ENCODE measurements around the gene EDIL3.
"Not testable (repeated sequence)": the region's sequence is repeated elsewhere in the genome, so short reads cannot be mapped to it uniquely, and the experiment has no call there.

The EDIL3 gene

DNA sequence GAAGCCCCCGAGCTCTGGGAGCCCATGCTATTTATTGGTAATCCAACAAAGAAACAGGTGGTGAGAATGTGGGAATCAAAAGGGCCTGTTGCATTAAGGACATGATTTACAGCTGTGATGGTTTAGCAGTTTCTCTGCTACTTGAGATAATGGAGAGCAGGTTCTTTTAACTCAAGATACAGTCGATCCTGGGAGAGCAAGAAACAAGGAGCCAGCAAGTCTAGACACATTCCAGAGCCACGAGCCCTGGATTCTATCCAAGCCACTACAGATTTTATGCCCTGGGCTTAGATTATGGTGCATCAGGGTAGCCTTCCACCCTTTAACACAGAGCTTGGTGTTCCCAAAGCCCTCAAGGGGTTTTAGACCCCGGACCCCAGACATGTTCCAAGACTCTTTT, 87.0 kb downstream of the EDIL3 start:
- not testable (repeated sequence) for DNase-seq

DNA sequence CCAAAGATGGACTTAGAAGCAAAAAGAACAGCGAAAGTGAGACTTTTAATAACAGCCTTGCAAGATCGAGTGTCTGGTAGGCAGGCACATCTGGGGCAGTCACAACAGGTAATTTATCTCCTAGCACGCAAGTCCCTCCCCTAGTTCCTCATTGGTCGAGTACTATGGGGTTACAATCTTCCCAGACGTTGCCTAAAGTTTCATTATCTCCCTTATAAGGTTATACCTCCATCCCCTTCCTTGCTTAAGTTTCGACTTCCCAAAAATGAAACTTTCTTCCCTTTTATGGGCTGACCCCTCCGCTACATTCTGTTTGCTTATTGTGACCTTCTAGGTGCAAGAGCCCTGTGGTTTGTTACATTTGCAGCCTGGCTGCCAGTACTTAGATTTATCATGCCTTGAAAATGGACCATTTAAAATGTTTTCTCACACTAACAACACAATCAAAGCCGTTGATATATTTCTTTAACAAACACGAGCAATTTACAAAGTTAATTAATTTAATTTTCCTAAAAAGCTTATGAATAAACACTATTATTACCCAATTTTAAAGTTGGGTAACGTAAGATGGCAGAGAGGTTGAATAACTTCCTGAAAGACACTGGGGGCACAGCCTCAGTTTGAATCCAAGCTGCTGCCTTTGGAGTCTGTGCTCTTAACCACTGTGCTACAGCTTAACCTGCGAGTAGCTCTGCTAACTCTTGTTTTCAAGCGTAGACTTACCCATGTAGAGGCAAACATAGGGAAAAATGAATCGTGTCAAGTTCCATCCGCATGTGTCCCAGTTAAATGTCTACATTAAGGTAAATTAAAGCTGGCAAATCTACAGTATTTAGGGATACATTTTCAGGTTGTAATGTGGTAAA, 91.7 kb downstream of the EDIL3 start:
- DNase-seq: no peak

DNA sequence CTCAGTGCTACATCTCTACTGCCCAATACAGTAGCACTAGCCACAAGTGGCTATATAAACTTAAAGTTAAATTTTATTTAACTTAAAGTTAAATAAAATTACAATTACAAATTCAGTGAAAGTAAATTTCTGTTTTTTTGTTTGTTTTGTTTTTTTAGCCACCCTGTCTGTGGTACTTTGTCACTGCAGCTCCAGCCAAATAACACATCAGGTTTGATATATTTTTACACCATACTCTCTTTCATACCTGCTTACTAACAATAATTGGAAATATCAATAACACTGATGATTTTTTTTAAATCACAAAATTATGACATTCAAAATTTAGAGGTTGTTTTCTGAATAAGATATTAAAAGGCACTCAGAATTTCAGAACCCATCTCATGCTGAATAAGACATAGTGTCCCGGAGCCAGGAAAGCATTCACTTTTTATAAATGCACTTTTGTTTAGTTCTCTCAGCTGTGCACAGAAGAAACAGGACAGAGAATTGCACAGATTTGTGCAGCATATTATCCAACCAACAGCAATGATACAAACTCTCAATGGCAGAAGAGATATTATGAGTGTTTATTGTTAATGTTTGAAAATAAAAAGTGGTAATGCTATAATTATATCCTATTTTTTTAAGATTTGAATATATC, 92.6 kb downstream of the EDIL3 start:
- DNase-seq: no peak

DNA sequence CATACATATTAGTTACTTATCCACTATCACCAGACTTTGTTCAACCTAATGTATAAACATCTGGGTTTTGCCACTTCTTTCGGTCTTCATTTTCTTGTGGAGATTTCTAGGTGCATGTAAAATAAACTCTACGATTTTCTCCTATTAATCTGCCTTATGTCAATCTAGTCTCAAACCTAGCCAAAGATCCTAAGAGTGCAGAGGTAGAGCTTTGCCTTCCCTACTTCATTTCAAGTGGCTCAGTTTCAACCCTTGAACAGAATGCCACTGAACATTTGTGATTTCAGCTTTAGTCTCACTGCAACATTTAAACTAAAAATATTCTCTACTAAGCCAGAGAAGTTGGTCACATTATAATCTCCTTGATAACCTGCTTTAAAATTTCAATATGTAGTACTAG, 94.0 kb downstream of the EDIL3 start:
- DNase-seq: no peak

DNA sequence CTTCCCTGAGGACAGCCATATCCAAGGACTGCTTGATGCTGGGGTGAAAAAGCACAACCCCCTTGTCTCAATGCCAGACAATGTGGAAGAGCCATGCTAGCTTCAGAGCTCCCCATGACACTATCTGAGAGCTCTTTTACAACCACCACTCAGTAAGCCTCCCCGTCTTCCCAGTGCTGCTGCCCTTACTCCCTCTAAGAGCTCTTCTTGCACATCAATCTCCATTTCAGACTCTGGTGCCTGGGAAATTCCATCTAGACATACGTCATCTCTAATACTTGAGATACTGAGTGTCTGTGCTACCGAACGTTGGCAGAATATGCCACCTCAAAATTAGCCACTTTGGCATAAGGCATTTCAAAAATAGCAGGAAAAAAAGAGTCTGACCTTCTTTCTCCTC, 94.5 kb downstream of the EDIL3 start:
- no peak for DNase-seq

DNA sequence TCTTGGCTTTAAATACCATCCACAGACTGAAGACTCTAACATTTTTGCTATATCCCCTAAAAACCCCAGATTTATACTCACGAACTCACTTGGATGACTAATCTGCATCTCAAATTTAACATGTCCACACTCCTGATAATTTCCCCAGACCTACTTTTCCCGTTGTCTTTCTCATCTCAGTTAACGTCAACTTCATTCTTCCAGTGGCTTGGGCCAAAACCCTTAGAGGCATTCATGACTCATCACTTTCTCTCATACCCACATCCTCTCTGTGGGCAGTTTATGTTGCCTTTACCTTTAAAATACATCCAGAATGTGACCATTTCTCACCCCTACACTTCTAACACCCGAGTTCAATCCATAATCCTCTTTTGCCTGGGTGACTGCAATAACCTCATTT, 96.7 kb downstream of the EDIL3 start:
- no peak for DNase-seq

DNA sequence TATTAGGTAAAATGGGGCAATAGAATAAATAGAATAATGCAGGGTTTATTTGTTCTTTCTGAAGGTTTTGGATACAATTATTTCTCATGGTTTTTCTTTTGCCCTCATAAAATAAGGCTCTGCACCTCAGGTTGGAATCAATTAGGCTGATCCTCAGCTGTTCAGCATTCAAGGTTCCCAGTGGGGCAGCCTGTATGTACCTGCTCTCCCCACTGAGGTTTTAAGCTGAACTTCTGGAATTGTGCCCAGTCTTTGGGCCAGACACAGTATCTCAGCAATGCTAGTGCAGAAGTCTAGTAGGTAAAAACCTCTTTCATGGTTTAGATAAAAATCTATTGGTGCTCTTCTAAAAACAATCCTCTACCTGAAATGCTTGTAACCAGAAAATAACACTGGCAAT, 98.0 kb downstream of the EDIL3 start:
- DNase-seq: no peak

DNA sequence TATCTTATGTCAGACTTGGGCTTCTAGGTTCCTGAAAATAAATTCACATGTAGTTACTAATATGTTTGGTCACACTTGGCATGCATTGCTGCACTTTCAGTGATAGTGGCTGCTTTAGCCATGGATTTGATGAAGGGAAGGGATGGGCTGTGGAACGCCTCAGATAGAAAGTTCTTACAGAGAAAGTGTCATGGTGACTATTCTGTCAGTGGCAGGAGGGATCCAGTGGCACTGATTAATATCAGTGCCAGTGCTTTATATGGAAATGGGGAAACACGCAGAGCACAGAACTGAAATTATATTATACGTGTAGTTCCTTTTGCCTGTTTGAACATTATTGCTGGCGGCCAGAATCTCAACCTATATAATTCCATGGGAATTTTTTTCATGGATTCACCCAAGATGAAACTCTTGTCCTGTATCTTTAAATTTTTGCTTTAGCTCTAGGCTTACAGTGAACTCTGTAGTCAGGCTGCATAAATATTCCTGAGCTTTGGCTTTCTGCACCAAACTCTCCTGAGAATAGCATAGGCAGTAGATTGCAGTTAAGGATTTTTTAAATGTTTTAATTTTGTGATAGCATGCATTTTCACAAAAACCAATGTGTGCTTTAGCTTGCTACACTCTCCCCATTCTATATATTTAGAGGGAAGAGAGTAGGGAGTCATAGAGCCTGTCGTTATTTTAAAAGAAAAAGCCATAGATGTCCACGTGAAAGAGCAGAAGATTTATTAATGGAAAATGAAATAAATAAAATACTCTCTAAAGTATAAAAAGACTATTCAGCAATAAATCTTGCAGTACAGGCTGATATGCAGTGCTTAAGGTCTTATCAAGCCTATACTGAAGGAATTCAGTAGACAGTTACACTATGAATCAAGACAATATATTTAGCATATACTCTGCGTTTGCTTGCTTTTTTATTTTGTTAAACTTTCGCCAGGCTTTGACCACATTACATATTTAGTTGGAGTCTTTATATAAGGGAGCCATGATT, 98.7 kb downstream of the EDIL3 start:
- no peak for DNase-seq

DNA sequence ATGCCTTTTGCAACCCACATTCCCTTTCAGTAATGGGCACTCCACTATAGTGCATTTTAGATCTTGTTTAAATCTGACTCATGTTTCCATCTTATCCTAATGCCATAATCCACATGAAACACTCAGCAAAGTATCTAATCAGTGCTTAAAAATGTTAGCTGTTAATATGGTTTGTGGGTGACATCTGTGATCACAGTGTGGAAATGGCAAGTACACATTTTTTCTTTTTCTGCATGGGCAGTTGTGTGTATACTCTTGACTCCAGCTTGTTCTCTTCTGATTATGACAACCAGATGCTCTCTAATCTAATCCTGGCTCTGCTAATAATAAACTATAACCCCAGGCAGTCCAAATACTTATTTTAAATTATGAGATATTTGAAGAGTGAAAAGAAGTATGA, 103.3 kb downstream of the EDIL3 start:
- DNase-seq: no peak

DNA sequence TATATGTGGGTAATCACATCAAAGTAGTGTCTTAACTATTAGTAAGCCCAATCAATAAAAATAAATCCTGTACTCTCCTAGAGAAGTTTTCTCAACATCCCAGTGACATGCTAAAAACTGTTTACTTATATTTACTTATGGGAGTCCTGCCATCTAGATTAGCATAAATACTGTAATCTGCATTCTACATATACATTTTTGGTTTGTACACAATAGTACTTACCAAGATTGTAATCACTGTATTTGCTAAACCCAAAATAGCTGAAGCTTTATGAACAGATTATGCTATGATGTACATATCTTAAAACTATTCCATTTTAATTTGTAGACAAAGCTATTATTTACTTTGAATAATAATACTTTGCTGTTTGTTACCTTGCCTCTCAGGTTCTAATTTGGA, 105.4 kb downstream of the EDIL3 start:
- no peak for DNase-seq

DNA sequence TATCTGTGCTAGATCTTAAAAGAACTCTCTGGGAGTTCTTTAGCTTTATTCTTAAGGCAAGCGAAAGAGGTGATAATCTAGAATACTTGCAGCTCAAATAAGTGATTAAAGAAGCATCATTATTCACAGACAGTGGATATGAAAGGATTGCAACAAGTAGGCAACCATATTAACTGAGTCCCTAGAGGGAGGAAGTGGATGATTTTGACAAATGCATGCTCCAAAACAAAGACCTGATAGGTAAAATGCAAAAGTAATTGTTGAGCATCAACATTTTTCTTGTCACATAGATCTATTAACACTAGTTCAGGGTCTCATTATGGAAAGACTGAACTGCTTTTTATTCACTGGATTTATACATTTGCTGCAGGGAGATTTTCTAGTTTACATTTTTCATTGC, 109.1 kb downstream of the EDIL3 start:
- no peak for DNase-seq

DNA sequence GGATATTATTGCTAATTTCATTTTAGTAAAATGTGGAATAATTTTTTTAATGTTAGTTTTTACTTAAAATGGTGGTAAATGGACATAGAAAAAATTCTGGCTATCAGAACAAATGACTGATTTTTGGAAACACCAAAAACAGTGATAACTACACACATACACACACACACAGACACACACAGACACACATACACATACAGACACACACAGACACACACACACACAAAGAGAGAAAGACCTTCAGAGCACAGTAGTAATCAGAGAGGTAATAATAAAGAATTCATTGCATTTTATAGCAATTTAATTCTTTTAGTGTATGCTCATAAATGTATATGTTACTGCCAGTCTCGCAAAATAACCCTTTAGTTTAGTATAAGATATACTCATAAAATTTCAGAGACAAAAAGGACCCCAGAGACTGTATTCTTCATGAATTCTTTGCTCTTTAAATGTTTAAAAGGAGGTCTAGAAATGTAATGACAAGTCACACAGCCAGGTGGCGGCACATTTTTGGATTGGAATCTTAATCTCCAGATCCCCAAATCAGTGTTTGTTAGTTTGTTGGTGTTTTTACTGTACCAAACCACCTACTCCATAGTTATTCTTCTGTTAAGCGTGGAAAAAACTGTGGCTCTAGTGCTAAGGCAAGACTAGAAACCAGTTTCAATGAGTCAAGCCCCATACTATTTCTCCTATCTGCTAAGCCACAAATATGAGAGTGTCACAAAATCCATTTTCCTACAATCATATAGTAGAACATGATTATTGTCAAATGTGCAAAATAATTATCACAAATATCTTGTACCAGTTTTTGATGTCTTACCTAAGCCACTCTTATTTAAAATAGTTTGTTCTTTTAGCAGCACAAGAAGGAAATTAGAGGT, 109.9 kb downstream of the EDIL3 start:
- no peak for DNase-seq

DNA sequence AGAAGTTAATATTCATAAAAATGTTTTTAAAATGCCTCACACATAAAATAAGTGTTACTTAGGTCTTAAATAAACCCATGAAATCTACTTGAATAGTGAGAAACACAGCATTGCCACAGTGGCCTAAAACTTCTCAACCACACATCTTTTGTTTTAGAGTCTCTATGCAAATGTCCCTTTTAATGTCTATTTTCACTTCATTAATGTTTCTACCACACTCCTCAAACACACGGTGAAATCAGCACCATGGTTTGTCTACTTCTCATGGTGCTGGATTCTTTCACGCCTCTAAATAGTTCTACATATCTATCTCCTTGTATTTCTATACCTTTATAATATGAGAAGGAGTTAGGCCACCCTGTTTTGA, 111.2 kb downstream of the EDIL3 start:
- DNase-seq: no peak

DNA sequence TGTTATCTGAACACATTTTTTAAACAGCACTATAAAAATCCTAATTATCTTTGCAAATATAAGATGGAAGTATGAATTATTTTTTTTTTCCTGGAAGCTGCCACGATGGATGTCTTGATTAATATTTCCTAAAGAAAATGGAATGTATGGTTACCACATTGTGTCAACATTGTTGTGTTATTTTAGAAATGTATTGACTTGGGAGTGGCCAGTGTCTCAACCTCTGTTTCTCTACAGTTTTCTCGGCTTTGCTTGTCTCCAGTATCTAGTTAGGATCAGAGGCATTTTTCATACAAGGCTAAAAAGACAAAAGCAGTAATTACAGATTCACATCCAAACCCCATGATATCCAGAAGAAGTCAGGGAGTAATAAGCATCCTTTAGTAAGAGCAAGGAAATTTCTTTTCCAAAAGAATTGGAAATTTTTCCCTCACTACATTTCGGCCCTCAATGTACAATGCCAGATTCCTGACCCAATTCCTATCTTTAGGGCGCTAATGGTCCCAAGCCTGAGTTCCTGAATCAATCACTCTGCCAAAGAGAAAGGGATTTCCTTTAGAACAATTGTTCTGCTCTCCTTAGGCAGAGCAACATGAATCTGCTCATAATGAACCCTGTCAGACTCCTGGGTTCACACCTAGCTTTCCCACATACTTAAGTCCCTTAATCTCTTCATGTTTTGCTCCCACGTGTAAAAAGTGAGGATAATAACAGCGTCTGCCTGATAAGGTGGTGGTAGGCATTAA, 111.7 kb downstream of the EDIL3 start:
- DNase-seq: no peak

DNA sequence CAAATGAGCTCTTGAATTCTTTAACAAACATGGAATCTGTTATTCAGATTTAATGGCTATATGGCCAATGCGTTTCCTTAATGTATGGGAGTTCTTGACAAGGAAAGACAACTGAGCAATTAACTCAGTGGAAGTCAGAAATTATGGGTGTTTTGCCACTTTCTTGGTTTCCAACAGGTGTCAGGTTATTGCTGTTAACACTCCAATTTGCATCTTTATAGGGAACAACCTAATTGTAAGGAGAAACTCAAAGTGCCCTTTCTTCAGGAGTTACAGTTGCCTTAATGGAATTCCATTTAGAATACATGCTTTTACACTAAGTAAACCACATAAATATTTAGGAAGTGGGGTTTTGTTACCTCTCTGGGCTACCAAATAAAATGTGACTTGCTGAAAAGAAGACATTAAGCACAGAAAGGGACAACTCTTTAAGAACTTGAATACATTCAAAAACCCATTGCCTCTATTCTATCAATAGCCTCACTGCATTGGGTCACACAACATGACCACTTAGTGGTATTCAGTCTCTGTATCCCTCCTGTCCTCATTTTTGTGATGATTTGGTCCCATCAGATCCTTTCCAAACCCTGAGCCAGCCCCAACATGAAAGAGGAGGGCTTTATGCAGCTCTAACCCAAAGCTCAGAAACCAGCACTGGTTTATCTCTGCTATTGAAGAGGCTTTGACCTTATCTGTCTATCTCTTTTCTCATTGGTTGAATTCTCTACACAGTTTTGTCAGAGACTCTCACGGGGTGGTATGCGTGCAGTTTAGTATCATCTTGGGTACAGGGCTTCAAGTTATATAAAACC, 118.7 kb downstream of the EDIL3 start:
- DNase-seq: no peak

DNA sequence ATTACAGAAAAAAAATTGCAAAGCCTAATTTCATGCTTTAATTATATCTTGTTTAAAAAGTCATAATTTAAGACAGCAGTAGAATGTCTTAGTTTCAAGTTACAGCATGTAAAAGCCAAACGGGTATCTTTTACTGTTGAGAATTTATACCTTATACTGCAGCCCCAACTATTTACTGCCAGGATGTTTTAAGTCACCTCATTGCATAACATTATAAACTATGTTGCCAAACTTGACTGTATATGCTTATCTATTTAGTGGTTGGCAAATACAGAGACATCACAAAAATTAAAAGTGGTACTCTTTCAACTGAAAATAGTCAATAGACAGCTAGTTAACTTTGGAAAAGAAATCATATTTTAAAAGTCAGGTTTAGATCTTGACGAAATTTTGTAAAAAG, 119.5 kb downstream of the EDIL3 start:
- DNase-seq: no peak

DNA sequence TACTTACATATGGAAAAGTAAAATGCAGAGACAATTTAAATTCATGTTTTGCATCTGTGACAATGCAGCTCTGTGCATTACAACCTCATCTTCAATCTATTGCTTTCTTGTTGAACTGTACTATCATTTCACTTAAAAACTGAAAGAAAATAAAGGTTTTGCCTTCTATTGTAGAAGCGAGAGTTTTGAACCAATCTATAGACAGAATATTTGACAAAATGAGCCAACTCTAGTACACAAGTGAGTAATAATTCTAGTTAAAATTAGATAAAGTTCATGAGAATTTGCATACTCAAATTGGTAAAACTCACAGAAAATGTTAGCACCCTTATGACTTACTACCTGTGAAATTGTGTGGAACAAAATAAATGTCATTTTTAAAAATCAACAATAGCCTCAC, 123.7 kb downstream of the EDIL3 start:
- no peak for DNase-seq

DNA sequence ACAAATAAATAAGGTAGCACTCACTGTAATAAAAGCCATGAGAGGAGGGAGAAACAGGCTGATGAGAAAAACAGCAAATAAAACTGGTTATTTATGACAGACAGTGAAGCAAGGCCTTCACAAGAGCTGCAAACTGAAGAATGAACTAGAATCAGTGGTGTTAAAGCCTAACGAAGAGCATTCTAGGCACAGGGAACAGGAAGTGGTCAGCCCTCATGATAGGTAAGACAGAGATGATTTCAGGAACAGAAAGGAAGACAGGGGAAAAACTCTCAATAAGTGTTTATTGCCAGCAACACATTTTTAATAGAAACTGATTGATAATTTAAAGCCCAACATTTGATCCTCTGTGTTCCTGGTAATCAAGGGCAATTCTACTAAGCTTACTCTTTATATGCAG, 124.5 kb downstream of the EDIL3 start:
- DNase-seq: no peak

DNA sequence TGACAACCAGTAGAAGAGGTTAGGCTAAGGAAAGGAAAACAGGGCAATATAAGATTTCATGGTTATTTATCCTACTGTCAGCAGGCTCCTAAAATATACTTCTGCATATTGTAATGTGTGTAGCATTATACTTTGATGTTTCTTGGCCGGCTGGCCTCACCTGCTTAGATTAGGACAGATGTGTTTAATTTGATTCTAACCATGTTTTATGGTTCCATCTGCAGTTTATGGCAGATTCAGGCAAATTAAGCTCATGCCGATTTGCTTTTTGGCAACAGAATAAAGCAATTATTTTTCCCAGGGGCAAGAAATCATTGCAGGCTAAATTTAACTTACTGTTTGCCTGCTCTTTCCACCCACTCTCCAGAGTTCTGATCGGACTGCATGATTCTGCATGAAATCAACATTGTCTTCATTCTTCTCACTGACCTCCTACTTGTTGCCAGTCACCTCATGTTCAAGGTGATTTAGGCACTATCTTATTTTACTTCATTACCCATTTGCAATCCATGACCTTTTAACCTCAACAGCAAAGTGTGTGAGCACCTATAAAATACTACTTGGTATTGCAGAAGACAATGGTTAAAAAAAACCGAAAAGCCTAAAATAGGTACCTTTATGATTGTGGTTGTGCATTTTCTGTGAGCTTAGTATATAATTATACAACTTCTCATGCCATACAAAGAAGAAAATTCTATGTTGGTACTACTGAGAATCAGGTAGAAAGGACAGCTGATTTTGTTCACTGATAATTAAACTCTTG, 125.2 kb downstream of the EDIL3 start:
- no peak for DNase-seq

DNA sequence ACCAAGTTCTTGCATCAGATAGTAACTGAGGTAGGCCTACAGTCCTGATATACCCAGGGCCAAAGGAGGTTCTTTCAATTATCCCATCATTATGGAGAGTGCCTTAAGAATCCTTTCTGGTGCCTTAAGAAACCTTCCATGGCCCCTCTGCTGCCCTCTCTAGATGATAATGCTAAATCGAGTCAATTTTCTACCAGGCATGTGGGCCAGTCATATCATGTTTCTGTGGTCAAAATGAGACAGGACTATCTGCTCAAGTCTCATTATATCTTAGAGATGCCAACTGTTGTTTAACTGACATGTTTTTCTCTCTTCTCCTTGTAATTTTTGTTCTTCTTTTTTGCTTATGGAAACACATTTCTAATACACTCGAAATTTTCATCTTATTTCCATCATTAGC, 127.6 kb downstream of the EDIL3 start:
- no peak for DNase-seq
